ENCODE results near the gene SMIM28.

Gene SMIM28

DNA sequence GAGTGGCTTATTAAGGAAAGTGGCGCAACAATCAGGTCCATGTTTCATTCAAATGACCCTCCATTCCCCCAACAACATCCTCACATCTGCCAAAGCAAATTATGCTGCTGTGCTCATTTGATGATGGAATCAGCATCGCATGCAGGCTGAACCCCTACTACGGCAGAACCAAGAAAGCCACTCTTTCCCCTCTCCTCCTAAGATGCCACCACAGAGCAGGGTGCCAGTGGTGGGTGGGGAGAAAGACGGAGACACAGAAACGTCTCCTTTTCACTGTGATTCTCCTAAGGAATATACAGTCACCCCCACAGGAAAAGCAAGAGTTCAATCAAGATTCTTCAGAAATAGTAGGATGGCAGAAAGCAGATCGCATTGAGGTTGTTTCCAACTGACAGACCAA, 43.4 kb downstream of the SMIM28 start:
- Histone ChIP-seq H3K27ac (ENCODE audit: extremely low read depth, low read depth, low read length) (no peak overlapping the region), H3K4me3 (ENCODE audit: low read depth, low read length) (no peak overlapping the region), H3K9me3 (ENCODE audit: control insufficient read depth, insufficient read depth, low read depth, low read length) (no peaks in the 10 kb centered on the region), H3K4me1 (ENCODE audit: control insufficient read depth, insufficient read depth, low read length) (no peaks in the 10 kb centered on the region), H3K36me3 (ENCODE audit: control insufficient read depth in 2 of 2, insufficient read depth in 1 of 2, low read length in 2 of 2) (peaks cover 0 to 61% of the 10 kb centered on the region in 2 experiments; a peak in 2 of 3 replicates)
- TF ChIP-seq ZNF2 (tag by site-specific recombination; IDR thresholded peaks at IDR 0.05) (no peak), SCRT1 (tag by site-specific recombination; IDR thresholded peaks at IDR 0.05; ENCODE audit: borderline replicate concordance) (no peak), SP2 (tag by site-specific recombination; IDR thresholded peaks at IDR 0.05) (no peak), ZNF211 (tag by site-specific recombination; IDR thresholded peaks at IDR 0.05; ENCODE audit: low read depth) (no peak)
- ChIA-PET POLR2A (no interaction called here), CTCF (interaction anchor here (0.6 to 0.9 kb wide), 2 partner anchors 88 to 944 kb away, joined by 3 read pairs; no protein-coding TSS in a partner anchor)

DNA sequence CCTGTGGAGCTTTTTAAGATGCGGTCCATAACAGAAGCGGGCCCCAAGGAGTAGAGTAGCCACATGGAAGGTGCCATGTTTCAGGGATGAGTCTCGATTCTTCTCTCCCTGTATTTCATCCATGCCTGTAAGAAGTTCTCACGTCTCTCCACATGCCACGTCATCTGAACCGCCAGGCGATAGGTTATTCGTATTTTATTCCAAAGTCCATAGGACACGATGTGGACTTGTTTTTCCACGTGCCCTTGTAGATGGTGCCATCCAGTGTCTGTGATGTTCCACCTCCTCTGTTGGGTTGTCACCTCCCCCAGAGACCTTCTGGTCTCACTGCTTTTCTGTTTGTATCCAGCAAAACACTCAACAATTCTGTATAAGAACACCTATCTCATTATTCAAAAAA, 43.9 kb downstream of the SMIM28 start:
- Histone ChIP-seq H3K4me3 (ENCODE audit: low read depth, low read length) (no peak overlapping the region), H3K27ac (ENCODE audit: extremely low read depth, low read depth, low read length) (no peak overlapping the region), H3K4me1 (ENCODE audit: control insufficient read depth, insufficient read depth, low read length) (no peaks in the 10 kb centered on the region), H3K9me3 (ENCODE audit: control insufficient read depth, insufficient read depth, low read depth, low read length) (no peaks in the 10 kb centered on the region), H3K36me3 (ENCODE audit: control insufficient read depth in 2 of 2, insufficient read depth in 1 of 2, low read length in 2 of 2) (peaks cover 0 to 61% of the 10 kb centered on the region in 2 experiments; a peak in 2 of 3 replicates)
- POLR2A ChIA-PET = no interaction called here
- TF ChIP-seq ZNF777 (tag by site-specific recombination; IDR thresholded peaks at IDR 0.05; ENCODE audit: borderline replicate concordance) = no peak
- TF ChIP-seq SCRT2 (tag by site-specific recombination; IDR thresholded peaks at IDR 0.05) = no peak
- CTCF ChIA-PET = interaction anchor here (0.9 to 1.4 kb wide), 2 partner anchors 28 to 87 kb away, joined by 3 read pairs; no protein-coding TSS in a partner anchor

DNA sequence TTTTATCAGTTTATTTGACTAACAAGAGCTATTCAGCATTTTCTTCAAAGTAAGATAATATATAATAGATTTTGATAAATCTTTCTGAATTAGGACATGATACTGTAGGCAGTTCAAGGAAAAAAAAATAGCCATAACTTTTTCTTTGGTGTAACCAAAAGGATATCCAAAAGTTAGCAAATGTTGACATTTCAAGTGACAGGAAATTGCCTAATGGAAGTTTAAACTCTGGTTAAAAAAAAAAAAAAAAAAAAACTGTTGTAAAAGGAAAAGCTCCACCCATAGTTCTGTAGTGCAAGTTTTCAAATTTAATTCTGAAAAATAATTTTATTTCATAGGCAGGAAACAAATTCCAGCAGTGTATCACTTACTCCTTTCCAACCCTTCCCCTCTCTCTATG, 45.2 kb downstream of the SMIM28 start:
- ChIA-PET POLR2A (interaction anchor here (0.6 to 0.7 kb wide), 3 partner anchors 26 to 392 kb away, joined by 3 to 9 read pairs (median 3); no protein-coding TSS in a partner anchor), CTCF (interaction anchor here (0.8 to 1.4 kb wide), 3 partner anchors 27 to 342 kb away, joined by 3 to 4 read pairs (median 3); no protein-coding TSS in a partner anchor)
- peaks cover 0 to 52% of the 10 kb centered on the region in 2 experiments; a peak in 2 of 3 replicates for H3K36me3 ChIP-seq (ENCODE audit: control insufficient read depth in 2 of 2, insufficient read depth in 1 of 2, low read length in 2 of 2)

DNA sequence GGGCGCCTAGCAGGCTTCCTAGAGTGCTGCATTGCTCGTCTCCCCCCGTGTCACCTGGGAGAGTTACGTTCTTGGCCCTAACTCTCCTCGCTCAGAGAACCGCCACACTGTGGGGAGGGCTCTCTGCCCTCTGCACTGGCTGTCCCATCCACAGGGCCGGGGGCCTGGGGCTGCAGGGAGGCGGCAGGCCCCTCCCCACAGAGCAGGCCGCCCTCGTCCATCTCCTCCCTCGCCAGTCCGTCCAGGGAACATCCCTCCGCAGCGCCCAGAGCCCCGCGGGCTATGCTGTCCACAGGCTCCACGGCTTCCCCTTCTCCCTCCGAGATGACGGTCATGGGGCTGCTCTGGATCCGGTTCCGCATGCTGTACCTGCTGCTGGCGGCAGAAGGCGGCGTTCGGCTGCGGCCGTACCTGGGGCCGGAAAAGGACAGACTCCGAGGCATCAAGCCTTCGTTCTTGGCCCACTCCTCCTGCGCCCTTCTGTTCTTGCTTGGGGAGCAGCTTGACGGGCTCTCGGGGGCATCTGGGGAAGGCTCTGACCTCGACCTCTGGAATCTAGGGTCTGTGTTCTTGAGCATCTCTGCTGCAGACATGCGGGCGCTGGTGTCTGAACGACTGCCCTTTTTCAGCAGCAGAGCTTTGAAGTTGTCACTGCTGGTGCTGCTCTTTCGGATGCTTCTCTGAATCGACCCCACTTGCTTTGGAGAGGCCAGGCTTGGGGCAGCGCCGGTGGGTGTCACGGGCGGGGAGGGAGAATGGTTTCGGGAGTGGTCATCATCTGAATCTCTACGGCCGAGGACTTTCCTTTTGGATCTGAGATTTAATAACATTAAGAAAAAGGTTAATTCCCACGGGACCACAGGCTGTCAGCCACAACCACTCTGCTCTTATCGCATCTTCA, 46.5 kb downstream of the SMIM28 start:
- Histone ChIP-seq H3K27ac (ENCODE audit: extremely low read depth, low read depth, low read length) (no peak overlapping the region), H3K4me3 (ENCODE audit: low read depth, low read length) (no peak overlapping the region), H3K36me3 (ENCODE audit: control insufficient read depth in 2 of 2, insufficient read depth in 1 of 2, low read length in 2 of 2) (peaks cover 0 to 46% of the 10 kb centered on the region in 2 experiments; a peak in 2 of 3 replicates), H3K9me3 (ENCODE audit: control insufficient read depth, insufficient read depth, low read depth, low read length) (no peaks in the 10 kb centered on the region), H3K4me1 (ENCODE audit: control insufficient read depth, insufficient read depth, low read length) (no peaks in the 10 kb centered on the region)
- TF ChIP-seq ZNF473 (tag by site-specific recombination; IDR thresholded peaks at IDR 0.05) (no peak), ZNF692 (tag by site-specific recombination; IDR thresholded peaks at IDR 0.05) (no peak), ZNF426 (tag by site-specific recombination; IDR thresholded peaks at IDR 0.05) (no peak), ZNF626 (tag by site-specific recombination; IDR thresholded peaks at IDR 0.05) (no peak), ZNF510 (tag by site-specific recombination; IDR thresholded peaks at IDR 0.05; ENCODE audit: insufficient replicate concordance) (no peak), PRDM10 (tag by site-specific recombination; IDR thresholded peaks at IDR 0.05) (no peak), ZNF398 (tag by site-specific recombination; IDR thresholded peaks at IDR 0.05) (no peak)
- TF ChIP-seq, protein P1, sequence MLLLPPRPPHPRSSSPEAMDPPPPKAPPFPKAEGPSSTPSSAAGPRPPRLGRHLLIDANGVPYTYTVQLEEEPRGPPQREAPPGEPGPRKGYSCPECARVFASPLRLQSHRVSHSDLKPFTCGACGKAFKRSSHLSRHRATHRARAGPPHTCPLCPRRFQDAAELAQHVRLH (tag by site-specific recombination; IDR thresholded peaks at IDR 0.05) = no peak
- POLR2A ChIA-PET = no interaction called here
- CTCF ChIA-PET = interaction anchor here (0.7 to 7.5 kb wide), 3 partner anchors 85 to 308 kb away, joined by 3 to 125 read pairs (median 5); no protein-coding TSS in a partner anchor

More for the DNA sequence above, 45.2 kb downstream of the SMIM28 start:
- no peak for TF ChIP-seq ZNF140 (tag by site-specific recombination; IDR thresholded peaks at IDR 0.05)
- TF ChIP-seq KLF16 (tag by site-specific recombination; IDR thresholded peaks at IDR 0.05) = no peak
- no peak for TF ChIP-seq IKZF3 (tag by site-specific recombination; IDR thresholded peaks at IDR 0.05)
- Histone ChIP-seq H3K9me3 (ENCODE audit: control insufficient read depth, insufficient read depth, low read depth, low read length) (no peaks in the 10 kb centered on the region), H3K4me1 (ENCODE audit: control insufficient read depth, insufficient read depth, low read length) (no peaks in the 10 kb centered on the region), H3K4me3 (ENCODE audit: low read depth, low read length) (no peak overlapping the region), H3K27ac (ENCODE audit: extremely low read depth, low read depth, low read length) (no peak overlapping the region)

Data from HEK293 (cell line).